CD4-positive, alpha-beta T cell treated with Interleukin-21 for 1 hour (primary cell): Measurements from ENCODE around the gene COPZ2.
A peak's percentile ranks its signal among the peaks of the same experiment; 100 is the strongest.
"Not testable (repeated sequence)": the region's sequence is repeated elsewhere in the genome, so short reads cannot be mapped to it uniquely, and the experiment has no call there.

Experiments
- DNase-seq: peaks from one replicate; pipeline ENCODE4 v3.0.0-alpha.2; 2020

Gene COPZ2

DNA sequence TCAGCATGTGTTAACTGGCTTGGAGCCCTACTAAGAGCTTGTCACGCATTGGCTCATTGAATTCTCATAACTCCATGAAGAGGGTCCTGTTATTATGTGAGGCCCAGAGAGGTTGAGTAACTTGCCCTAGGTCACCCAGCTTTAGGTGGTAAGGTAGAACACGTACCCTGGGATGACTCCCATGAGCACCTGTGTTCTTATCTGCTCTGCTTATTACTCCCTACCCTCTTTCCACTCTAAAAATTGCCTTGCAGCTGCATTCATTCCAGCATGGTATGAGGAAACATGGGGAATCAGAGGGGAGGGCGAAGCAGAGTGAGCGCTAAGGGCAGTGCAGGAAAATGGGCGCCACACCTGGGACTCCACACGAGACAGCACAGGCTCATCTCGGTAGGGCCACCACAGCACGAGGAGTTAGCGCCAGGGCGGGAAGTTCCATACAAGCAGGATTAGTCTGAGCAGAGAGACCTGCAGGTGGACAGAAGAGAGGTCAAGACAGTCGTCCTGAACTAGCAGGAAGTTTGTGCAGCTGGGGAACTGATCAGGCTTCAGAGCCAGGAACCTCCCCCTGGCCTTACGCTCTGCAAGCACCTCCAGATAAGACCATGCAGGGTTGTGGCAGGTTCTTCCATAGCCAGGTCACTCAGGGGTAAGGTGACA lies 10.1 kb downstream of the COPZ2 start:
- no peak for DNase-seq

DNA sequence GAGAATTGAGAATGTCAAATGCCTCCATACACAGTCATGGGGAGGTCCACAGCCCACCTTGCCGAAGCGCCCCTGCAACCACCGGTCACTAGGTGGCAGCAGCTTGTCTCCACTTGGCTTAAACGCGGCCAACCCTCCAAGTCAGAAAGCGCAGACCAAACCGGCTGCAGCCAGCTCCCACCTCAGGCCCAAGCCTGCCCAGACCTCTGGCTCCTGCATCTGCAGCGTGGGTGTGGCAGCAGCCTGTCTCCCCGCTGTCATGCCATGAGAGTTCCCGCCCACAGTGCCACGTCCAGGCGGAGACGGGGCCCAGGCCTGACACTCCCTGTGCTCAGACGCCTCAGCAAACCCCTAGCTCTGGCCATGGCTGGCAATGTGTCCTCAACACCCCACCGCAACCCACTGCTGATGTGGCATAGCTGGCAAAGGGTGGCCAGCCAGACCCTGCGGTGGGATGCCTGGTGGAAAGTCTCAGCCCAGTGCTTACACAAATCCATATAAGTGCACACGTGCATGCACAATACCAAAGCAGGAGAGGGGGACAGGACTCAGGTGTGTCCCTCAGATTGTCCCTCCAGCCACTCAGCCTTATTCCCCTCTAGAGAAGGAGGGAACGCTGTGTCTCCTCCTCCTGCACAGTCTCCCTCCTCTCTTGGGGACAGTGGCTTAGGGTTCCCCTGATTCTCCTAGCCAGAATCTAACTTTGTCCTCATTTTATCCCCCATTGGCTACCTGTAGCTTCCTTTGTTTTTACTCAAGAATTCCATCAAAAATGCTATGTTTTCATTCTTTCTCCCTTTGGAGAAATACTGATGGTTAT lies 10.9 kb downstream of the COPZ2 start:
- DNase-seq, result peak; percentile 74

DNA sequence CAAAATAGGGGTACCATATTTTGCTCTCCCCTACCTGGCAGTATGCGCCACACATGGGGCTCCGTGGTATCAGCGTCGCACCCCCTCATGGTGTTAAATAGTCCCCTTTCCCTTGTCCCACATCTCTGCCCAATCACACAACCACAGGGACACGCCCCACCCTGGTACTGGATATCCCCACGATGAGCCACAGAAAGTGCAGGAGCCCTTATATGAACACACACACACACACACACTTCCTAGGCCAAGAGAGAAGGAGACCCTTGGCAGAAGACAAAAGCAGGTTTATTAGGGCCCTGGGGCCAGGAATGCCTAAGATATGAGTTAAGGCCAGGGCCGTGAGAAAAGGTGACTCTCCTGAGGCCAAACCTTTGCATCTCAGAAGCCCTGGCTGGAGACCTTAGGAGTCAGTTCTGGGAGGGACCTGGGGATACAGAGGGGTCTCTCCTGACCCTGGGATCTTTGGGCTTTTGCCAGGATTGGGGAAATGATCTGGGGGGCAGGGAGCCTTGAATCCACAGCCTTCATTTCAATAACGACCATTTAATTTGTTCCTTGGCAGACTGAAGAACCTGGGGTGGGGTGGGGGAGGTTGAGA lies 11.6 kb downstream of the COPZ2 start:
- no peak for DNase-seq

DNA sequence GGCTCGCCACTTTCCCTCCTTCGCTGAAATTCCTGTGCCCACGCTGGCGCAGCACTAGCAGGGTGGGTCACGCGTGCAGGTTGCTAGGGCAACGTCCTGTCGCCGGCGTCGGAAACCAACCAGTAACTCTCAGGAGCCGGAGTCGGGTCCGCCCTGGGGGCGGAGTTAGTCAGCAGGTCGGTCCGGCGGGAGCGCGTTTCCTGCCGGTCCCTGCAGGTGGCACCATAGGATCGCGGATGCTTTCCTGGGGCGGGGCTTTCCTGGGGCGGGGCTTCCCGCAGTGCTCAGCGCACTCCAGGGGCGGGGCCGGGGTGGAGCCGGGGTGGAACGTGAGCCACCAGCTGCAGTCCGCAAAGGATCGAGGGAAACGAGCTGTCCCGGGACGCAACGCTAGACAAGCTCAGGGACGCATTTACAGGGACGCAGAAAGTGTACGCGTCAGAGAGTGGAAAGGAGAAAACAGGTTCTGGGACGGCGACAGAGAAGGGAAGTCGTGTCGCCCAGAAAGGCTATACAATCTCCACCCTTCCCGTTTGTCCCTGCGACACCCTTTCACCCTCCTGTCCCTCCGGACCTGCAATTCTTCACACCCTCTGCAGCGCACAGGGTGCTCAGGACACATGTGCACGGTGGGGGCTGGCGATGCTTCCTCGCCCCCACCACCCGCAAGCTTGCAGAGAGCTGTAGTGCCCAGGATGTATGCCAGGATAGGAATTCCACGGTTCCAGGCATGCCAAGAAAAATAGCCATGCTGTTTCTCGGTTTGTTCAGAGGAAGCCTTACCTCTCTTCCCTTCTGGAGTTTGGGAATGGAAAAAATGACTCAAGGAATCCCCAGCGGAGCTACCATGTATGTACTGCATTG lies 12.3 kb downstream of the COPZ2 start:
- peak; percentile 97 for DNase-seq

DNA sequence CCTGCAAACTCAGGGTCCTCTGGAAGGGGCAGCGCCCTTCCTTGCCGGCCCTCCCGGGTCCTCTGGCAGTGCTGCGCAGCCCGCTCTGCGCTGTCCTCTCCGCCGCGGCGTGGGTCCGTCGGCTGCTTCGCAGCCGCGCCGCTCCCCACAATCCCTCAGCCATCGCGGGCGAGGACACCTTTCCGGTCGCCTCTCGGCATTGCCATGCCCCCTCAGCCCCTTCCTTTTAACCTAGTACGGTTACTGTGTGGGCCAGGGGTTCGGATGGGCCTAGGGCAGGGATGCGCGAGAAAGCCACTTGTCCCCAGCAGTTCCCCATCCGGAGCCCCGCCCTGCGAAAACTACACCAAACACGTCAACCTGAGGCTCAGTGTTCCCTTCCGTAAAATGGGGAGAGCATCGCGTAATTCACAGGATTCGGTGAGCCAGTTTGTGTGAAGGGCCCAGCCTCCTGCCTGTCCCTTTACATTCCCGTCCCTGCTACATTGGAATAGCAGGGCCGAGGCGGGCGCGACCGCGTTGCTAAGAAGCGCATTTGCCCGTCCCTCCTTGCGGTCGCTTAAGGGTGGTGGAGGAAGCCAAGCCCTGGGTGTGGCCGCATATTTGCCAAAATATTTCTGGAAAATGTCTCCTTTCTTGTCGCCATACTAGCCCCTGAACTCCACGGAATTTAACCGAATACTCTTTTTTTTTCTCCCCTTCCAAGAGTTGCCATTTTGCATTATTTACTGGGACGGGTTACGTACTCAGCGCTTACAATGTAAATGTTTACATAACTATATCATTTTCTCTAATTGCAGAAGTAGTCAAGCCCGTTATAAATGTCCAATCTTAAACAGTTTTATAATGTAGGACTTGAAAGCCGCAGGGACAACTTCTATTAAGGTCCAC lies 13.2 kb downstream of the COPZ2 start:
- peak; percentile 55 for DNase-seq

DNA sequence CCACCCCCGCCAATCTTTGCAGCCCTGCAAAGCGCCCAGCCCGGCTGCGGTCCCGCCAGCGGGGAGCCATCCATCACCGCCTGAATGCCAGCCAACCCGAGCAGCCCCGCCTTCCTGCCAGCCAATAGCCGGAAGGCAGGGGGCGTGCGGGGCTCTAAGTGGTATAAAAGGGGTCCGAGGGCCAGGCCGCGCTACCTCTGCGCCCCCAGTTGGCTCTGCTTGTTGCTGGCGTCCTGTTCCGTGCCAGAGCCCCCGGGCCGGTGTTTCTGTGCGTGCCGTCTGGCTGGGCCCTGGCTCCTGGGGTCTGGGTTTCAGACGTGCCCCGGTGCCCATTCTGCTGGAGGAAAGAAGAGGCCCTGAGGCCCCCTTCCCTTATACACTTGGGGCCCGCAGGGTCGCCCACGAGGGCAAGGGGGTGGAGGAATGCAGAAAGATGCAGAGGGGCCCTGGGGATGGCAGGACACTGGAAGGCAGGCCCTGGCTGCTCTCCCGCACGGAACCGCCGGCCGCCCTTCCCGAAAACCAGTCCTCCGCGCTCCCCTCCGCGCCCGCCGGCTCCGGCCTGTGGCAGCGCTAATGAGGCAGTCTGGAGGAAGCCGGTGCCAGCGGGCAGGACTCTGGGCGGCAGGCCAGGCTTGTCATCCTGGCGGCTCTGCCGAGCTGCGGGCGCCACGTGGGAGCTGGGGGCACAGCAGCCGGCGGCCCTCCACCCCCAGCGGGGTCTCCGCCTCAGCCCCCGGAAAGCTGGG lies 14.0 kb downstream of the COPZ2 start:
- DNase-seq, result peak; percentile 45

DNA sequence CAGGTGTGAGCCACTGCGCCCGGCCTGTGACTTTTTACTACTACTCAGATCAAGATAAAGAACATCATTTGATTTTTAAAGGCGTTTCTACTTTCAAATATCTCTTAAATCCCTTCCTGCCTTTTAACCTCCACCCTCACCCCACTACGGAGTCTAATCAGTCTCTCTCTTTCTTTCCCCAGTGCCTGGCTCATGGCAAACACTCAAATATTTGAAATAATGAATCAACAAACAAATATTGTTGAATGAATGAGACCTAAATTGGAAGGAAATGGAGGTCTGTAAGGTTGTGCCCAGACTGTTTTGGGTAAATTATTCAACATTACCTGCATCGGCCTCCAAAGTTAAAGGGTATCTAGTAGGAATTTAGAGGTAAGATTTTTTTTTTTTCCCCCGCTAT lies 14.7 kb downstream of the COPZ2 start:
- DNase-seq, result no peak

DNA sequence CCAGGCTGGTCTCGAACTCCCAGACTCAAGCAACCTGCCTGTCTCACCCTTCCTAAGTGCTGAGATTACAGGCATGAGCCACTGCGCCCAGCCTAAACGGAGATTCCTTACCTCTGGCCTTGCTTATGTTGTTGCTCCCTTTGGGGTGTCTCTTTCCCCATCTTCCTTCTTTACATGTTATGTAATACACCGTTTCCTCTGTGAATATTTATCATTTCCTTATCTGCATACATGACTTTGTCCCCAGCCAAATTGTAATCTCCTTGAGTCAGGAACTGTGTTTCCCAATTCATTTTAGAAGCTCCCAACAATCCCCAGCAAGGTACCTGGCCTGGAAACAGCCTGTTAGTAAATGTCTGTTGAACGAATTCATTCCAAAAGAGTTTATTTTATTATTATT lies 15.7 kb downstream of the COPZ2 start:
- DNase-seq, result no peak

DNA sequence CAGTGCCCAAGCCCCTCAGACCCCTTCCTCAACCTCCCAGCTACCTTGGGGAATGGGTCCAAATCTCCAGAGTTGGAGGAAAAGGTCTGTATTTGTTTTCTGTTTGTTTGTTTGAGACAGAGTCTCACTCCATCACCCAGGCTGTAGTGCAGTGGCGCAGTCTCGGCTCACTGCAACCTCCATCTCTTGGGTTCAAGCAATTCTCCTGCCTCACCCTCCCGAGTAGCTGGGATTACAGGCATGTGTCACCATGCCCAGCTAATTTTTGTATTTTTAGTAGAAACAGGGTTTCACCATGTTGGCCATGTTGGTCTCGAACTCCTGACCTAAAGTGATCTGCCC lies 19.8 kb downstream of the COPZ2 start:
- DNase-seq, result not testable (repeated sequence)

DNA sequence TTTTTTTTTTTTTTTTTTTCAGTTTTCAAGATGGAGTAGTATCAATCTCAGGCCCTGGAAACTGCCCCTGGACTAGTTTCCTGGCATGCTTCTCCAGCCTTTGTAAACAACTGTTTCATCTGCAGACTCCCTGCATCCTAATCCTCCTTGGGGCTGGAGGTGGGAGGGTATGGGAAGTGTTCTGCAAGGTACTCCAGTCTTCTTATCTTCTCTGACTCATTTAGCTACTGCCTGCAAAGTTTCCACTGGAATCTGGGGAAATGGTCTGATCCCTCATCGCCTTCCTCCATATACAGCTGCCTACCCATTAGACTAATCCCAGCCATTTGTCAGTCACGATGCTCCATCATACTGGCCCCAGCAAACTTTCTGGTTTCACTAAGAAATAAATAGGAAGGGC lies 21.5 kb downstream of the COPZ2 start:
- DNase-seq, result no peak

DNA sequence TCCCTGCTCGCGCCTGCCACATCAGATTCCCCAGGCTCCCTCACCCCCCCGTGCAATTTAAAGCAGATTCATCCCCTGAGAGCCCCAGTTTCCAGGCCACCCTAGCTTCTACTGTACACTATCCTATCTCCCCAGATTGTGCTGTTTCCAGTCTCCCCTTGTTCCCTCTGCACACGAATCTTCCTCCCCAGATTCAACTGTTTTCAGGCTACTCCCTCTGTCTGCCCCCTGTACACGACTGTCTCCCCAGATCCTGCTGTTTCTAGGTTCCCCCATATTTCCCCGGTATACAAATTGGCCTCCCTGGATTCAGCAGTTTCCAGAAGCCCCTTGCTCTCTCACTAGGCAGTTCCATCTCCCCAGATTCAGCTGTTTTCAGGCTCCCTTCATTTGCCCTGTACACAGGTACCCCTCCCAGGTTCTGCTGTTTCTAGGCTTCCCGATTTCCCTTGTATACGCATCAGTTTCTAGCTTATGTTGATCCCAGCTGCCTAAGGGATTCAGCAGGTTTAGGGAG lies 22.9 kb downstream of the COPZ2 start:
- no peak for DNase-seq

DNA sequence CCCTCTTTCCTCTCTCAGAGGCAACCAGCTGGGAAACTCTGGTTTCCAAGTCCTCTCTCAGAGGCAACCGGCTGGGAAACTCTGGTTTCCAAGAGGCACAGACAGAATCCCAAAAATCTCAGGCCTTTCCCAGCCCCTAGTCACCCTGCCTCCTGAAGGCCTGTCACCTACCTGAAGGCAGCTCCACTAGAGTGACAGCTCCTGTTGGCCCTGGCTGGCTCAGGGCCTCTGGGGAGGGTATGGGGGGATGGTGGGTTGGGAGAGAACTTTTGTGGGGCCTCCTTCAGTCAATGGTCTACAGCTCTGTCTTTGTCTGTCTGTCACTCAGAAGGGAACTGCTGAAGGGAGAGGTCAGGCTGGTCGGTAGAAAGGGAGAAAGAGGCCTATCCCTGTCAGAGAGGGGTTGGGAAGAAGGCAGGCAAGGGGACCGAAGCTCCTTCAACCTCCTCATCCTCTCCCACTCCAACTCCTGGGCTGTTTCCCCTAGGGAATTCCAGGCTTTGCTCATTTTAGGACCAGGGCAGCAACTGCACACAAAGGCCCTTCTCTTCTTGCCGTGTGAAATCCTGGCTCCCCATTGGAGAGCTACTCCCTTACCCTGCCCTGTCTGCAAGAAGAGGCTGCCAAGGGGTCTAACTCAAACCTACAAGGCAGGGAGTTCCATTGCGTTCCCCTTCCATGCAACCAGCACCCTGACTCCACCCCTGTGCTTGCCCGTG lies 23.6 kb downstream of the COPZ2 start:
- no peak for DNase-seq

DNA sequence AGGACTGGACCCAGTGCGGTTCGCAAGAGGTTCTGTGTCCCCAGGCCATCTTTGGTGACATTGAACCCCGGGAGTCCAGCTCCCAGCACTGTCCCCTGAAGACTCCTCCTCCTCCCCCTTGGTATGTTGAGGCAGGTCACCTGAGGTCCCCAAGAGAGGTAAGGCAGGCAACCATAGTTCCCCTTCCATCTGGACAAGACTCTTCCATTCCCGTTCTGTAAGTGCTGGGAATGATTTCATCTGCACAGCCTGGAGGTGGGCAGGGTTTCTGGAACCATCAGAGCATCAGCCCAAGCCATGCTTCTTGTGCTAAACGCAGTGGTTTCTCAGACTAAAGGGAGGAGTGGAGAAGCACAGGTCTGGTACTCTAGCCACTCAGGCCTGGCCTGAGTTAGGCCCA lies 24.9 kb downstream of the COPZ2 start:
- no peak for DNase-seq

DNA sequence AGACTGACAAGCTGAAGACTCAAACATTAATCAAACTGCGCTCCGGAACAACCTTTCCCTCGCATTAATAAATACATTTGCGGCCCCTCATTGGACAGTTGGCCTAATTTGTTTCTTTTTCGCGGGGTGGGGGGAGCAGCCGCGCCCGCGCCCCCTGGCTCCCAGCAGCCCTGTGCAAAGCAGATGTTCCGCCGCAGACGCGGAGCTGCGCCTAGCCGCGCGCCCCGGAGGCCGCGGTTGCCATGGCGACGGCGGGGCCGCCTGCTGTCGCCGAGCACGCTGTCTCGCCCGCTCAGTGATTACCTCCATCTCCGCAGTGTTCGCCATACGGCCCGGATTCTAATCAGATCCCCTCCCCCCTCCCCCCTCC lies 25.5 kb downstream of the COPZ2 start:
- DNase-seq, result peak; percentile 72

DNA sequence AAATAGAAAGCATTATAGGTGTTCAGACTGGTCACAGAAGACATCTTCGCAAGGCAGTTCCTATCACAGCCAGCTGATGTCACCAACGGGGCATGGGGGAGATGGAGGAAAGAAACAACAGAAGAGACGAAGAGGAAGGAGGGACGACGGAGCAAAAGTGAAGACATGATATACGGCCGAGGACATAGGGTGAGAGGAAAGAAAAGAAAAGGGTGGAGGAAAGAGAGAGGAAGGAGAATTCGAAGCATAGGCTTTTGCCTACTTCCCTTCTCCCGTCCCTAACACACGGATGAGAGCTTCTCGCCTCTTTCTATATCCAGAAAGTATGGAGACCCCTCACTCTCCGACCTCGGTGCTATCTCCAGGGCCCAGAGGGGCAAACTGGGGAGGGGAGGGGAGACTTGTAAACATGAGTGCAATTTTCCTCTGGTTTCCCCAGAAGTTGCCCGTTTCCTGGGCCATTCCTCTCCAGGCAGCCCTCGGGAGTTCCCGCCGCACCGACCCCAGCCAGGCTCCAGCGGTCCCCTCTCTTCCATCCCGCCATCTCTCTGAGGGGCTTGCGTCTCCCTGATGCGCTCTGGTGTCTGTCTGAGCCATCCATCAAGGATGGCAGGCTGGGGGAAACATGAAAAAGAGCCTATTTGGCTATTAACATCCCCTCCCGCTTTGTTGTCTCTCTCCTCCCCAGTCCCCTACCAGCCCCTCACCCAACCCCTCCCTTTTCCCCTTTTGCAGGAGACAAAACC lies 26.0 kb downstream of the COPZ2 start:
- peak; percentile 60 for DNase-seq

DNA sequence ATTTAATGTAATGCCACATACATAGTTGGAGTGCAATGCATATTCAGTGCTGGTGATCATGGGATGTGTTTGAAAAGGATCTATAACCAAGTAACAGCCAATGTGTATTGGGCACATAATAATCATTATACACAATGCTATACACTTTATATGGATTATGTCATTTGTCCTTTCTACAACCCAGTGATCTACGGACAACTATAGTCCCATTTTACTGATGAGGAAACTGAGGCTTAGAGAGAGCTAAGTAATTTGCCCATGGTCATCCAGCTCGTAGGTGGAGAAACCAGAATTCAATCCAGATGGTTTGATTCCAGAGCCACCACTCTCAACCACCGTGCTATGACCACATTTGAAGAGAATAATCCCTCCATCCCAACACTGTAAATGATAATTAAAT lies 27.4 kb downstream of the COPZ2 start:
- DNase-seq, result no peak

DNA sequence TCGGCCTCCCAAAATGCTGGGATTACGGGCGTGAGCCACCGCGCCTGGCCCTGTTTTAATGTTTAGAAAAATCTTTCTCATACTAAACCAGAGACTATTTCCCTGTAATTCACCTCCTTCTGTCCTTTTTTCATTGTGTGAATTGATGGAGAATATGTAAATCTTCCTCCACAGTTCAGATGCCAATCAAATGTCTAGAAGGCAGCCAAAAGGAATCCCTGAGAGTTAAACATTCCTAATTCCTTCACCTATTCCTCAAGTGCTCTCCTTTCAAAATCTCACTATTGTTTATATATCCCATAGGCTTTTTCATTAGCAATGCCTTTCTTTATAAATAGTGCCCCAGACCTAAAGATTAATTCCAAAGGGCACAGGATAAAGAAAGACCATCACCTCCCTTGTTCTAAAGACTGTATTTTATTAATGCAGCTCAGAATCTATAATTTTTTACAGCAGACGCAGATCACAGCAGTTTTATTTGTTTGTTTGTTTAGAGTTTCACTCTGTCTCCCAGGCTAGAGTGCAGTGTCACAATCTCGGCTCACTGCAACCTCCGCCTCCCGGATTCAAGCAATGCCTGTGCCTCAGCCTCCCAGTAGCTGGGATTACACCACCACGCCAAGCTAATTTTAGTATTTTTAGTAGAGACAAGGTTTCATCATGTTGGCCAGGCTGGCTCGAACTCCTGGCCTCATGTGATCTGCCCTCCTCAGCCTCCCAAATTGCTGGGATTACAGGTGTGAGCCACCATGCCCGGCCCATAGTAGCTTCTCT lies 30.5 kb downstream of the COPZ2 start:
- DNase-seq, result no peak

DNA sequence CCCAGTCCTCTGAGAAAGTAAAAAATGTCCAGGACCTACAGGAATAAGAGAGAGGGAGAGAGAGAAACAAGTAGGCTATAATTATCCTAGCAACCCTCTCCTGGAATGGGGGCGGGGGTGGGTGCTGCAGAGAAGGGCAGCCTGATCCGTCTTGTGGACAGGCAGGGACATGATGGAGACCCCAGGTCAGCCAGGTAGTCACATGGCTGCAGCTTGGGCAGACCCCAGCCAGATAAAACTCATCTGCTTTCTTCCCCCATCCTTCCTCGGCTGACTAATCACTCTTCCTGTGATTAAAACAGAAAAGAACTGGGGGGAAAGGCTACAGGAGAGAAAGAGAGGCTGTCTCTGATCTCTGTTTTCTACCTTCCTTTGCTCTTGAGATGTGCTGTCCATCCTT lies 32.6 kb downstream of the COPZ2 start:
- no peak for DNase-seq
